ENCODE results near the gene MSRB3. TPM values are rescaled to one million over a fixed set of nuclear protein-coding genes. Genes with fewer than 3 reads are reported as not detected.
A peak's percentile ranks its signal among the peaks of the same experiment; 100 is the strongest.
"Not testable (repeated sequence)": the region's sequence is repeated elsewhere in the genome, so short reads cannot be mapped to it uniquely, and the experiment has no call there.

The MSRB3 gene
- total RNA-seq, 1 experiment from 2014 or later = 9.5 TPM

DNA sequence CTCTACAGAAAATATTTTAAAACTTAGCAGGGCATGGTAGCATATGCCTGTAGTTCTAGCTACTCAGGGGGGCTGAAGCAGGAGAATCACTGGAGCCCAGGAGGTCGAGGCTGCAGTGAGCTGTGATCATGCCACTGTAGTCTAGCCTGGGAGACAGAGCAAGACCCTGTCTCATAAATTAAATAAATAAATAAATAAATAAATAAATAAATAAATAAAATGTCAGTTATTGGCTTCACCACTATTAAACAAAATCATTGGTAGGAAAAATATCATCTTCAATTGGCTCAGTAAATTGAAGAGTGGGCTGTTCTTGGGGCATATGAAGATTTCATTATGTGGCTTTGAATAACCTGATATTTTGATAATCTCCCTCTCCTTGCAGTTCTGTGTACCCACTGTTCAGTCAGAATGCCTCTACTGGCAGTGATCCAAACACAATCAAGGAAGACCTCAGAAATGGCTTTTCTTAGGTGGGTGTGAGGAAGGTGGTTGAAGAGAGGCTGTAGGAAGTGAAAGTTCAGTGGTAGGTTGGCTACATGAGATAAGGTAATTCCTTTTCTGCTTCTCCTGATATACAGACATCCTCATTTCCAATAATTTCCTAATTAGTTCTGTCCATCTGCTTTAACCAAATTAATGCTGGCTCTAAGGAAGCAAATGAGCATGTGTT, 175.8 kb downstream of the MSRB3 start:
- no peak for DNase-seq (ENCODE audit: low spot score)

DNA sequence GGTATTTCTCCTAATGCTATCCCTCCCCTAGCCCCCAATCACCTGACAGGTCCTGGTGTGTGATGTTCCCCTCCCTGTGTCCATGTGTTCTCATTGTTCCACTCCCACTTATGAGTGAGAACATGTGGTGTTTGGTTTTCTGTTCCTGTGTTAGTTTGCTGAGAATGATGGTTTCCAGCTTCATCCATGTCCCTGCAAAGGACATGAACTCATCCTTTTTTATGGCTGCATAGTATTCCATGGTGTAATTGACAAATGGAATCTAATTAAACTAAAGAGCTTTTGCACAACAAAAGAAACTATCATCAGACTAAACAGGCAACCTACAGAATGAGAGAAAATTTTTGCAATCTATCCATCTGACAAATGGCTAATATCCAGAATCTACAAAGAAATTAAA, 178.9 kb downstream of the MSRB3 start:
- DNase-seq (ENCODE audit: low spot score) = not testable (repeated sequence)

DNA sequence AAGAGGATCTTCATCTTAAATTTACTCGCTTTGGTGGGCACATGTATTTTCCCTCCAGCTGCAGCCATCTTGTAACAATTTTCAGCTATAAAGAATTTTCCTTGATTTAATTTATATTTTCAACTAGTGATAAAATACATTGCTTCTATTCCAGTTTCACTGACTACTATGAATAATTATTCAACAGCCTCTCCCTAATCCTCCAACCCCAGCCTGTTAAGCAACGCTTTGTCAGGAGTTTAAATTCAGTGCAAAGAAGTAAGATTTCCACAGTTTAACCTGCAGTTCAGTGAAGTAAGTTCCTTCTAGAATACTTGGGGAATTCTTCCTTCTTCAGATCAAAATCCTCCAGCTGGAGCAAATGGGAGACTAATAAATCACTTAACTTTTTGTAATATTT, 180.2 kb downstream of the MSRB3 start:
- no peak for DNase-seq (ENCODE audit: low spot score)

DNA sequence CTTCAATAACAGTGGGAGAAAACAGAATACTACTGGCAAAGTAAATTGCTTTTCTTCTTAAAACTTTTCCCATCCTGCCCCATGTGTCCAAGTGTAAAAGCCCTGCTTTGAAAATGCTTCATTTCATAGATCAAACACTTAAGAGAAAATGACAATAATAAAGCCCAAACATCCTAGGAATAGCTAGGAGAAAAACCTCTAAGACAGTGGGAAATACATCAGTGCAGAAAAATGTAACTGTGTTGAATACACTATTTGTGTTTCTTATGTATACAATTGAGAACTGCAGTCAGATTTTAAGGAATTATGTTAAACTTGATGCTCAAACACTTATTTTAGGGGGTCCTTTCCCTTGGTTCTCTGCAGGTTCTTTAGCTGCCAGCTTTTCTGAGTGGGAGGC, 181.1 kb downstream of the MSRB3 start:
- DNase-seq (ENCODE audit: low spot score) = no peak

DNA sequence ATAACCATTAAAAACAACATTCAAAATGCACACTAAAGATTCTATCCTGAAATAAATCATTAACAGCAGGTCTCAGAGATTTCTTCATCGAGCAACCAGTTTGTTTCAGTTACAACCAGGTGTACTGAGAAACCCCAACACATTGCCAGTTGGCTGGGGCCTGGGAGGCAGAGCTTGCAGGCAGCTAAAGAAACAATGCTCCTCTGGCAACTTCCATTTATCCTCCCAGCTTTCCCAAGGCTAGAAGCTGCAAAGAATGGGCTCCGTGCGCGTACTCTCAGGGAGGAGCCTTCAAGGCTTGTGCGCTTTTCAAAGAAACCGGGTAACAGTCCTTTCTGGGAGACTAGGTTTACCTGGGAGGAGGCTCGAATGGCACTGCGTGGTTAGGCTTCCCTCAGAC, 181.6 kb downstream of the MSRB3 start:
- no peak for DNase-seq (ENCODE audit: low spot score)

DNA sequence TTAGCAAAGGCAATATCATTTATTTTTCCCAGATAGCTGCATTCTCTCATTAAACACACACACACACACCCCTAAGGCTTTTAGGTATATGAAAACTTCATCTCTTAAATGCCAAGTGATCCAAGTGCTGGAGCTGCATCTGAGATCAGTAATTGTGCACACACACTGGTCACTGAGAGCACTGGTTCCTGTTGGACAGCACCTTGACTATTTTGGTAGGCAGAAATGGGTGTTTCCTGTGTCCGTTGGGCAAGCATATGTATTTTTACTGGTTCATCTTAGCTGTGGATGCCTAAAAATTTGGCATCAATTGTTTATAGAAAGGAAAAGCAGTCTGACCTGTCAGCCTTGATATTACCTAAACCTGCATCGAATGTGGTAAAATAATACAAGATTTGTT, 182.5 kb downstream of the MSRB3 start:
- no peak for DNase-seq (ENCODE audit: low spot score)

DNA sequence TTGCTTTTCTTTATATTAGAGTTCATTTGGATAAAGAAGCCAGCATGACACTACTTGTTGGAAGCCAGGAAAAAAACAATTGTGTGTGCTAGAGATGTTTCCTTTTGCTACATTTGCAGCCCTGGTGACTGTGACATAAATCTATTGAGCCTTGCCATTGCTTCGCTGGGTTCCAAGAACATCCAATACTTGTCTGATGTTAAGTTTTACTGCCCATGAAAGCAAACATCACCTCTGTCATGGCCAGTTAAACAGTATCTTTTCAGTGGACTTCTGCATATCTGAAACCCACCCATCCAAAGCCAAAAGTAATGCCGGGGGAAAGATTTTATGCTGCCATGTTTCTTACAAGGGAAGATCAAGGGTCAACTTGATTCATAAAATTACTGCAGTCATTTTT, 184.0 kb downstream of the MSRB3 start:
- no peak for DNase-seq (ENCODE audit: low spot score)

DNA sequence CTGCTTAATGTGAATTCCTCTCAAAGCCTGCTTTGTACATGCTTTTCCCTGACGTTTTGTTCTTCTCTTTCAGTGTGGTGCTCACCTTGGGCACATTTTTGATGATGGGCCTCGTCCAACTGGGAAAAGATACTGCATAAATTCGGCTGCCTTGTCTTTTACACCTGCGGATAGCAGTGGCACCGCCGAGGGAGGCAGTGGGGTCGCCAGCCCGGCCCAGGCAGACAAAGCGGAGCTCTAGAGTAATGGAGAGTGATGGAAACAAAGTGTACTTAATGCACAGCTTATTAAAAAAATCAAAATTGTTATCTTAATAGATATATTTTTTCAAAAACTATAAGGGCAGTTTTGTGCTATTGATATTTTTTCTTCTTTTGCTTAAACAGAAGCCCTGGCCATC, 184.6 kb downstream of the MSRB3 start:
- DNase-seq (ENCODE audit: low spot score) = no peak

DNA sequence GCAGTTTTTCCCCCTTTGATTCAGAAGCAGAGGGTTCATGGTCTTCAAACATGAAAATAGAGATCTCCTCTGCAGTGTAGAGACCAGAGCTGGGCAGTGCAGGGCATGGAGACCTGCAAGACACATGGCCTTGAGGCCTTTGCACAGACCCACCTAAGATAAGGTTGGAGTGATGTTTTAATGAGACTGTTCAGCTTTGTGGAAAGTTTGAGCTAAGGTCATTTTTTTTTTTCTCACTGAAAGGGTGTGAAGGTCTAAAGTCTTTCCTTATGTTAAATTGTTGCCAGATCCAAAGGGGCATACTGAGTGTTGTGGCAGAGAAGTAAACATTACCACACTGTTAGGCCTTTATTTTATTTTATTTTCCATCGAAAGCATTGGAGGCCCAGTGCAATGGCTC, 185.1 kb downstream of the MSRB3 start:
- no peak for DNase-seq (ENCODE audit: low spot score)

DNA sequence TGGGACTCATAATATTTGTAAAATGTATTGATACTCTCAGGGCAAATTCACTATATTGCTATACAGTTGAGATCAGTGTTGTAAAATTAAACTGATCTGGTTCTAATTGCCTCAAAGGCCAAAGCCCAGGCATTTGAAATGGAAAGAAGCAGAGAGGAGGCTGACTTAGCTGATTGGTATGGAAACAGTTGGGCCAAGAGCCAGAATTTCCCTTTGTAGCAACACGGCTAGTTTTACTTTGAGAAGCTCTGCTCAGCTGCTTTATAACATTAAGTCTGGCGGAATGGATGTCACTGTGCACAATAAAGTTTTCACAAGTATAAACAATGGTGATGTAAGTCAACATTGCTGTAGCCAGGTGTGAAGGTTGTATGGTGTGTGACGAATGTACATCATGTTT, 186.4 kb downstream of the MSRB3 start:
- DNase-seq (ENCODE audit: low spot score) = no peak

DNA sequence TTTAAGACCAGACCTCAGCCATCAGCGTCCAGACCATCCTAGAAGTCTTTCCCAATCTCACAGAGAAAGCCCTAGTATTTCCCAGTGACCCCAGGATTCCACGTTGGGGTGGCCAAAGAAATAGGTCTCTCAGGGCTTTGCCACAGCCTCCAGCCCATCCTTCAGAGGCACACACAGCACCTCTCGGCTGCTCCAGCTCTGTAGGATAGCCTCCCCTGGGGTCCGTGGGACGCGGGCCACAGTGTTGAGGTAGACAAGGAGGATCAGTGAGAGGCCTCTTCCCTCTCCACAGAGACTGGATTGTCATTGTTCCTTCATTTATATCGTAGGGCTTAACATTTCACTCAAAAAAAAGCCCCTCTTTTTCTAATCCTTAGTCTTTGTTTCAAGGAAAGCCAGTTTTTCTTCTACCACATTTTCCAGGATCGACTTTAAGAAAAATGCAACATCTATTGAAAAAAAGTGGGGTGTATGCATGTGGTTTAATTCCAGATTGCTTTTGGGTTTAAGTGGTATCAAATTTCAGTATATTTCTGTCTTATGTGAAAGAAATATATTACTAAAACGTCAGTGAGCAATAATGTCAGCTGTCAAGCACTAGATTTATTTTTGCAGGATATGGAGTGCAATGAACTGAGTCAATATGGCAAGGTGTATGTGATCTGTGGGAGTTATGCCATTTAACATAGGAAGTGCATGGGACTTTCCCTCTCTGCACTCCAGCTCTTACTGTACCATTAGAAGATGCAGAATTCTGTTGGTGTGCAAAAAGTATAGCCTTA, 187.5 kb downstream of the MSRB3 start:
- DNase-seq (ENCODE audit: low spot score) = no peak

DNA sequence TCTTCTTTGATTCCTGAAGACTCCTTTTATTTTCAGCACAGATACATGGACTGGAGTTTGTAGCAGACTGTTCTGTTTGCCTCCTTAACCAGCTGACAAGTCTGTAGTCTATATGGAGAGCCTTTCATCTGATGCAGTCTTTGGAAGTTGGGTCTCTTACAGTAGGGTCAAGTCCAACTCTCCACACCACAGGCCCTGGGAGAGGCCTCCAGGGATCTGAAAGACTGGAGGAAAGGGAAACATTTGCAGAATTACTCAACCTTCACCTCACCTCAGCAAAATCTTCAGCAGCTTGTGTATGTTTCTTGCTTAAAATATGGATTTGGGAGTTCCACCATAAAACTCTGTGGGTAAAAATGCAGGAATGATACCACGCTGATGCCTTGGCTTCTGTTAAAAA, 188.4 kb downstream of the MSRB3 start:
- DNase-seq (ENCODE audit: low spot score) = no peak

DNA sequence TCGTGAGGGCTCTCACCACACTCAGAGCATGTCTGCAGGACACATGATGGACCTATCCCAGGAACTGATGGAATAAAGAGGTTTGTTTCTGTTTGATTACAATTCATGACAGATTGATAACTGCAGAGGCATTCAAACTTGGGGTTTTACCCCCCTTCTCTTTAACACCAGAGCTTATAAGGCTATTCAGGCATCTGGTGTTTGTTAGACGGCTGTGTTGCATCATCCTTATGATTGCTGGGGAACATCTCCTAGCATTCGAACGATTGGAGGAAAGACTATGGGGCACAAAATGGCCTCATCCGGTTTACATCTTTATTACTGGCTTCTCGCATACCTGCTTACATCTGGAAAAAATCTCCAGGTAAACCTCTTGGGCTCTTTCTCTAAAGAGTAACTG, 191.8 kb downstream of the MSRB3 start:
- no peak for DNase-seq (ENCODE audit: low spot score)

DNA sequence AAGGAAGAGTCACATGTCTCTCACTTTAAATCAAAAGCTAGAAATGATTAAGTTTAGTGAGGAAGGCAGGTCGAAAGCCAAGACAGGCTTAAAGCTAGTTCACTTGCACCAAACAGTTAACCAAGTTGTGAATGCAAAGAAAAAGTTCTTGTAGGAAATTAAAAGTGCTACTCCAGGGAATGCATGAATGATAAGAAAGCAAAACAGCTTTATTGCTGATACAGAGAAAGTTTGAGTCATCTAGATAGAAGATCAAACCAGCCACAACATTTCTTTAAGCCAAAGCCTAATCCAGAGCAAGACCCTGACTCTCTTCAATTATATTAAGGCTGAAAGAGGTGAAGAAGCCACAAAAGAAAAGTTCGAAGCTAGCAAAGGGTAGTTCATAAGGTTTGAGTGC, 193.6 kb downstream of the MSRB3 start:
- no peak for DNase-seq (ENCODE audit: low spot score)

DNA sequence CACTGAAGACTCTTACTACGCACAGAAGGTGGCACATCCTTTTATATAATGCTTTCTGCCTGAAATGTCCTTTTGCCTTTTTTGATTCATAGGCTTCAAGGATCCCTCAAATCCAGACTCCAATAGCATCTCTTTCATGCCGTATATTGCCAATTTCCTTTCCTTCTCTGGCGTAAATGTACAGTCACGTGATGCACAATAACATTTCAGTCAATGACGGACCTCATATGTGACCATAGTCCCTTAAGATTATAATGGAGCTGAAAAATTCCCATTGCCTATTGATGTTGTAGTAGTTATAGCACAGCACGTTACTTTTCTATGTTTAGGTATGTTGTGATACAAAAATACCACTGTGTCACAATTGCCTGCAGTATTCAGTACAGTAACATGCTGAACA, 196.3 kb downstream of the MSRB3 start:
- no peak for DNase-seq (ENCODE audit: low spot score)

DNA sequence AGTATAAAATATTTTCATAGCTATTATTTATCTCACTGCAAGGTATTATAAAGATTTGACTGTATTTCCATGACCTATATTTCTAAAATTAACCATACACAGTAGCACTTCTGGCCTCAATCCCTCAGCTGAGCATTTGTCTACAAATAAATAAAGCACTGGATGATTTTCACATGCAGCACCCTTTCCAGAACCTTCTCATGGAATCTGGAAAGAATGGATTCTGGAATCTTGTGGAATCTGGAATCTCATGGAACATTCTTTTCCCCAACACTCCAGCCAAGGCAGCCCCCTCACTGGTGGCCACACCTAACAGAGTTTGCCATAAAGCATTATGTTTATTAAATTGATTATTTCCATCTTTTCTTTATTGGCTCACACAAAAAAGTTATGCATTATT, 199.2 kb downstream of the MSRB3 start:
- DNase-seq (ENCODE audit: low spot score) = no peak

DNA sequence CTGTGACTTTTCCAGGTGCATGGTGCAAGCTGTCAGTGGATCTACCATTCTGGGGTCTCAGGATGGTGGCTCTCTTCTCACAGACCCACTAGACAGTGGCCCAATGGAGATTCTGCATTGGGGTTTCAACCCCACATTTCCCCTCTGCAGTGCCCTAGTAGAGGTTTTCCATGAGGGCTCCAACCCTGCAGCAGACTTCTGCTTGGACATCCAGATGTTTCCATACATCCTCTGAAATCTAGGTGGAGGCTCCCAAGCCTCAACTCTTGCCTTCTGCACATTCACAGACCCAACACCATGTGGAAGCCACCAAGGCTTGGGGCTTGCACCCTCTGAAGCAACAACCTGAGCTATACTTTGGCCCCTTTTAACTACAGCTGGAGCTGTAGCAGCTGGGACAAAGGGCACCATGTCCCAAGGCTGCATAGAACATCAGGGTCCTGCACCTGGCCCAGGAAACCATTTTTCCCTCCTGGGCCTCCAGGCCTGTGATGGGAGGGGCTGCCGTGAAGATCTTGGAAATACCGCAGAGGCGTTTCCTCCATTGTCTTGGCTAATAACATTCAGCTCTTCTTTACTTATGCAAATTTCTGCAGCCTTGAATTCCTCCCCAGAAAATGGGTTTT, 205.5 kb downstream of the MSRB3 start:
- DNase-seq (ENCODE audit: low spot score) = not testable (repeated sequence)

DNA sequence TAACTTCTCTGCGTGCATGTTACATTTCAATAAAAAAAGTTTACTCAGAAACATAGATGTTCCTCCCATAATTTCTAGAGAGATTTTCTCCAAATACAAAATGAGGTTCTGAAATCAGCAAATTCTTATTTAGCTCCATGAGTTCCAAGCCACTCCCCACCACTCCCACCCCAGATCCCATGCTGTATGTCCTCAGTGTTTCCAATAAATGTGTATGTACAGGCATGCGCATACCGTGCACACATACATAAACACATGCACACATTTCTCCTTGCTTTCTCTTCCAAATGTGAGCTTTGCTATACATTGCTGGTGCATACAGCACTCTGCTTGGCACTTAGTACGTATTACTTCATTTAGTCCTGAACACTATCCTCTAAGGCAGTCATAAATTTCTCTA, 209.7 kb downstream of the MSRB3 start:
- no peak for DNase-seq (ENCODE audit: low spot score)

DNA sequence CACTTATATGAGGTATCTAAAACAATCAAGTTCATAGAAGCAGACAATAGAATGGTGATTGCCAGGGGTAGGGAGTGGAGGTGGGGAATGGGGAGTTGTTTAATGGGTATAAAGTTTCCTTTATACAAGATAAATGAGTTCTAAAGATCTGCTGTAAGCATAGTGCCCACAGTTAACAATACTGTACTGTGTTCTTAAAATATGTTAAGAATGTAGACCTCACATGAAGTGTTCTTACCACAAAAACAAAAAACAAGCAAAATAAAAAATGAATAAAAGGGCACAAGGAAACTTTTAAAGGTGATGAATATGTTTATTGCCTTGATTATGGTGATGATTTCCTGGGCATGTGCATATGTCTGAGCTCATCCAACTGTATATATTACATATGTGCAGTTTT, 211.8 kb downstream of the MSRB3 start:
- DNase-seq (ENCODE audit: low spot score) = peak; percentile 59

DNA sequence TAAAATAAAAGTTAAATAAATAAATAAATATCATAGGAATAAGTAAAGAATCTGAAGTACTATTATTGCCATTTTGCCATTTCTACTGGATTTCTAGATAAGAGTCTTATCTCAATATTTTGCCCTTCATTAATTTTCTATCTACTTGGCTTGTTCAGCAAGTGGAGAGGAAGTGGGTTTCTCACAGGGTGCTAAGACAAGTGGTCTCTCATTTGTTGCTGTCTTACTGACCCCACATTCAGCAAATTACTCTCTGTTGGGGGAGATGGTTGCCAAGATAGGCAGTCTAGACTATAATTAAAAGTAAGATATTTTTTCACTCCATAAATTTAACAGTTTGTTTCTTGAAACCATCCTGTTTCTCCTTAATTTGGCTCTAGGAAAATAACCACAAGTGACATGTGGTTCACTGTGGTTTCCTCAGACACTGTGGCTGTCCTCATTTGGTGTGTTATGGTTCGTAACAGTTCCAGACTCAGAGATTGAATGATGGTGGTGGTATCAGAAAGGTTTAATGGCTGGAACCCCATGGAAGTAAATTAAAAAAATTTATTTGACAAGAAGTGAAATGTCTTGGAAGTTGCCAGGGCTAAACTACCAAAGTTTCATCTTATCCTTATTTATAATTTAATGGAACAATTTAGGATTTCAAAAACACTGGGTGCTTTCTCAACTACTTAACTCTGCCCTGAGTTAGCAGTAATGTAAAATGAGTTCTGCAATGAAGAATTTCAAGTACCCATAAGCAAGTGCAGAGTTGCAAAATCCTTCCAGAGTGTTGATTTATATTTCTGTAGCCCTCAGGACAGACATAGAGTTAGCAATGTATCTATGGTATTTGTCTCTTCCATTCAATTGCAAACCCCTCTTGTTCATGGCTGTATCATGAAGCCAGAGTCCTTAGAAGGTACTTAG, 214.8 kb downstream of the MSRB3 start:
- peak; percentile 34 for DNase-seq (ENCODE audit: low spot score)

DNA sequence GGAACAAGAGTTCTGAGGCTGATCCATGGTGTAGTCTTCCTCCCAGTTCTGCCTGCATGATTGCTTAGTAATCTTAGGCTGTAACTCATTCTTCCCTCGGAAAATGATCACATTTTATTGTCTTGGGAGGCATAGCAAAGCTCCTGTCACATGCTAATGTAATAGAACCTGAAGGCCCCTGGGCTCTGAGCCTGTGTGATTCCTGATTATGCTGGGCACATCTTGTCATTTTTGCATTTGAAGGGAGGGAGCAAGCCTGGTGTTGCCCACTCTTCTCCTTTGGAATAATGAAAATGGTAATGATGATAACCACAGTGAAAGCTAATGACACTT, 215.4 kb downstream of the MSRB3 start:
- DNase-seq (ENCODE audit: low spot score) = no peak

DNA sequence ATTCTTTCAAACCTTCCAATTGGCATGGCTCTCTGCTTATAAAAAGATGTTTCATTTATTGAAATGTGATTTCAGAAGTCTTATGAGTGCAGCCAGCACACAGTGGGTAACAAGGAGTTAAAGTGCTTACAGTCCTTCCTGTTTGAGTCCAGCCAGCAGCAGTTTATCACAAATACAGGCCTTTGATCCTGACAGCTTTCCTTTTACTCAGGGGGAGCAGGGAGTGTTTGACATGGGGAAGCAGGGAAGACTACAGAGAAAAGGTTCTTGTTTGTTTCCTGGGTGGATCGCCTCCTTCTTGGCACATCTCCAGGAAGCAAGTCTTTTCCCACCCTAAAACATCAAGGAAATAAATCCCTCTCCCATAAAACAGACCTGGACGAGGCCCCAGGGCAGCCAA, 216.1 kb downstream of the MSRB3 start:
- no peak for DNase-seq (ENCODE audit: low spot score)

Measured in H4 (cell line).